ENCODE data around the gene CLEC2B.
"Not testable (repeated sequence)": the region's sequence is repeated elsewhere in the genome, so short reads cannot be mapped to it uniquely, and the experiment has no call there.

Gene CLEC2B

GRCh38 chr12:9869307-9870161, at the start of gene CLEC2B:
Gene CLEC2B (minus strand): TSS chr12:9869354.
- no peak for DNase-seq

GRCh38 chr12:9911708-9912107, 42.6 kb upstream of the CLEC2B start:
- DNase-seq, result no peak

GRCh38 chr12:9910716-9911421, 41.7 kb upstream of the CLEC2B start:
- DNase-seq, result no peak

GRCh38 chr12:9909724-9910123, 40.6 kb upstream of the CLEC2B start:
- DNase-seq, result no peak

- DNase-seq, result no peak
Observed at GRCh38 chr12:9908350-9908749, 39.2 kb upstream of the CLEC2B start.

- no peak for DNase-seq
Observed at GRCh38 chr12:9907769-9908168, 38.6 kb upstream of the CLEC2B start.

GRCh38 chr12:9906873-9907272, 37.7 kb upstream of the CLEC2B start:
- DNase-seq, result peak; percentile 8

- DNase-seq, result no peak
Observed at GRCh38 chr12:9902539-9903228, 33.5 kb upstream of the CLEC2B start.

- no peak for DNase-seq
Observed at GRCh38 chr12:9900930-9901329, 31.8 kb upstream of the CLEC2B start.

GRCh38 chr12:9899209-9899608, 30.1 kb upstream of the CLEC2B start:
- no peak for DNase-seq

GRCh38 chr12:9897535-9897934, 28.4 kb upstream of the CLEC2B start:
- no peak for DNase-seq

- no peak for DNase-seq
Observed at GRCh38 chr12:9895215-9895971, 26.2 kb upstream of the CLEC2B start.

GRCh38 chr12:9888665-9889273, 19.6 kb upstream of the CLEC2B start:
- DNase-seq, result no peak

GRCh38 chr12:9883175-9883574, 14.0 kb upstream of the CLEC2B start:
- DNase-seq, result no peak

GRCh38 chr12:9881988-9882387, 12.8 kb upstream of the CLEC2B start:
- DNase-seq, result no peak

GRCh38 chr12:9881246-9881645, 12.1 kb upstream of the CLEC2B start, which contains the start of gene KLRF2:
Gene KLRF2 (plus strand): TSS chr12:9881489. CDS start chr12:9881596, 107 bp downstream.
- no peak for DNase-seq

GRCh38 chr12:9880532-9881078, 11.5 kb upstream of the CLEC2B start:
- no peak for DNase-seq

GRCh38 chr12:9876120-9876519, 7.0 kb upstream of the CLEC2B start:
- not testable (repeated sequence) for DNase-seq

- DNase-seq, result no peak
Observed at GRCh38 chr12:9872742-9873141, 3.6 kb upstream of the CLEC2B start.

- no peak for DNase-seq
Observed at GRCh38 chr12:9872162-9872561, 3.0 kb upstream of the CLEC2B start.

GRCh38 chr12:9870286-9870866, 1.2 kb upstream of the CLEC2B start:
- DNase-seq, result no peak

- no peak for DNase-seq
Observed at GRCh38 chr12:9868951-9869306, 225 bp downstream of the CLEC2B start.
